22Rv1 (cell line): ENCODE results near the gene BIN1.

Experiments used
- H3K27ac ChIP-seq: fragments of 450-650 bp; 2 replicates; pipeline ENCODE4 v1.5.1; 2017
- ZFX ChIP-seq: fragments of 450-650 bp; IDR thresholded peaks from 2 replicates; pipeline ENCODE4 v1.6.1; 2017; ENCODE audit warnings: antibody characterized with exemption, borderline replicate concordance
- TF ChIP-seq, protein P1 (sequence below): fragments of 450-650 bp; IDR thresholded peaks from 2 replicates; pipeline ENCODE4 v1.5.1; 2017; ENCODE audit warnings: mild to moderate bottlenecking

Gene BIN1

DNA sequence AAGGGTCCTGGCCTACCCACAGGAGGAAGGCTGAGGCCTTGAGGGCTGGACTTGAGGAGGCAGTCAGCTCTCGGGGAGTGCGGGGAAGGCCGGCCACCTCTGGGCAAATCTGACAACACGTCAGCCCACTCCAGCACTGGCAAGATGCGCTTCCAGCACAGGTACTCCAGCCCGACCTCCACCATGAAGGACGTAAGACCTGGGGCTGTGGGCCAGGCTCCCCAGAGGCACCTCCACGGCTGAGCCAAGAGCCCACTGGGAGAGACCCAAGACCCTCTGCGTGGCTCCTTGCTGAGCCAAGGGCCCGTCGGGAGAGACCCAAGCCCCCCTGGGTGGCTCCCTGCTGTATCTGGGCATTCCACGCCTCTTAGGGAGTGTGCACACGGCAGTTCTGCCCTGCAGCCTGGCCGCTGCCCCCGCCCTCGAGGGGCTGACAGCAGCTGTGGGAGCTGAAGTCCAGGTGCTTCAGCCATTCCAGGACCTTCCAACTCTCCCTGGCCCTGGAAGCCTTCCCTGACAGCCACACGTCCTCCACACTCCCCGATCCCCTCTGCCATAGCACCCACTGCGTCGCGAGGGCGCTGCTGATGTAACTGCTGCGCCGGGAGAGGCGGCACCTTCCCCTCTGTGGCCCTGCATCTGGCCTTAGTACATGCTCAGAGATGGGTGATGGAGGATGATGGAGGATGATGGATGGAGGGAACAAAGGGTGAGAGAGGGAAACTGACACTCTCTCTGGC, 50.2 kb downstream of the BIN1 start:
- no peak overlapping the region for H3K27ac ChIP-seq
- TF ChIP-seq, protein P1, sequence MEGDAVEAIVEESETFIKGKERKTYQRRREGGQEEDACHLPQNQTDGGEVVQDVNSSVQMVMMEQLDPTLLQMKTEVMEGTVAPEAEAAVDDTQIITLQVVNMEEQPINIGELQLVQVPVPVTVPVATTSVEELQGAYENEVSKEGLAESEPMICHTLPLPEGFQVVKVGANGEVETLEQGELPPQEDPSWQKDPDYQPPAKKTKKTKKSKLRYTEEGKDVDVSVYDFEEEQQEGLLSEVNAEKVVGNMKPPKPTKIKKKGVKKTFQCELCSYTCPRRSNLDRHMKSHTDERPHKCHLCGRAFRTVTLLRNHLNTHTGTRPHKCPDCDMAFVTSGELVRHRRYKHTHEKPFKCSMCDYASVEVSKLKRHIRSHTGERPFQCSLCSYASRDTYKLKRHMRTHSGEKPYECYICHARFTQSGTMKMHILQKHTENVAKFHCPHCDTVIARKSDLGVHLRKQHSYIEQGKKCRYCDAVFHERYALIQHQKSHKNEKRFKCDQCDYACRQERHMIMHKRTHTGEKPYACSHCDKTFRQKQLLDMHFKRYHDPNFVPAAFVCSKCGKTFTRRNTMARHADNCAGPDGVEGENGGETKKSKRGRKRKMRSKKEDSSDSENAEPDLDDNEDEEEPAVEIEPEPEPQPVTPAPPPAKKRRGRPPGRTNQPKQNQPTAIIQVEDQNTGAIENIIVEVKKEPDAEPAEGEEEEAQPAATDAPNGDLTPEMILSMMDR, result no peak
- no peak for TF ChIP-seq ZFX

DNA sequence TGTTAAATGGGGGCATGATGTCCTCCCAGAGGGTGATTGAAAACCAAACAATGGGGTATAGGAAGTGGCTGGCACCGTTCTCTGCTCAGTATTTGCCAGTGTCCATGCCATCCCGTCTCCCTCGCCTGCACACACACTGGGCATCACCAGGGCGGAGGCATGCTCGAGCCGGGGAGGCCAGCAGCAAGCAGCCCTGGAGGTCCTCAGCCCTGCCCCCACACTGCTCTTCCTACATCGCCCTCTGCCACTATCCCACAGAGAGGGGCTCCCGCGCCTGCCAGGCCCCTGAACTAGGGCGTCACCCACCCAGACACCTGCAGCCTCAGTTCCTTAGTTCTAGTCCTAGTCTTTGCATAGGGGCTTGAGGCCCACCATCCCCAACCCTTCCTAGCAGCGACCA, 50.9 kb downstream of the BIN1 start:
- no peak for TF ChIP-seq ZFX
- TF ChIP-seq, protein P1, result no peak
- H3K27ac ChIP-seq, result no peak overlapping the region

DNA sequence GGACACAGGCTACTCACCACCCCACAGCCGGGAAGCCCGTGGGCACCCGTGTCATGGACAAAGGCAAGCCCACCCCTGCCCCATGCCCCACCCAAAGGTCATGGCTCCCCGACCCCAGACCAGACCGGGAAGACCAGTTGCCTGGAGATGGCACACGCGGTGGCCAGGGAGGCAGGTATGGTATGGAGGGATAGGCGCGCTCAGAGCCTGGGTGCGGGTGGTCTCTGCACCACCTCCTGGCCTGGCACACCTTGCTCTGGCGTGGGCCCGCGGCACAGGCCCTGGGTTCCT, 51.2 kb downstream of the BIN1 start:
- no peak overlapping the region for H3K27ac ChIP-seq
- TF ChIP-seq ZFX, result no peak
- TF ChIP-seq, protein P1, result no peak

DNA sequence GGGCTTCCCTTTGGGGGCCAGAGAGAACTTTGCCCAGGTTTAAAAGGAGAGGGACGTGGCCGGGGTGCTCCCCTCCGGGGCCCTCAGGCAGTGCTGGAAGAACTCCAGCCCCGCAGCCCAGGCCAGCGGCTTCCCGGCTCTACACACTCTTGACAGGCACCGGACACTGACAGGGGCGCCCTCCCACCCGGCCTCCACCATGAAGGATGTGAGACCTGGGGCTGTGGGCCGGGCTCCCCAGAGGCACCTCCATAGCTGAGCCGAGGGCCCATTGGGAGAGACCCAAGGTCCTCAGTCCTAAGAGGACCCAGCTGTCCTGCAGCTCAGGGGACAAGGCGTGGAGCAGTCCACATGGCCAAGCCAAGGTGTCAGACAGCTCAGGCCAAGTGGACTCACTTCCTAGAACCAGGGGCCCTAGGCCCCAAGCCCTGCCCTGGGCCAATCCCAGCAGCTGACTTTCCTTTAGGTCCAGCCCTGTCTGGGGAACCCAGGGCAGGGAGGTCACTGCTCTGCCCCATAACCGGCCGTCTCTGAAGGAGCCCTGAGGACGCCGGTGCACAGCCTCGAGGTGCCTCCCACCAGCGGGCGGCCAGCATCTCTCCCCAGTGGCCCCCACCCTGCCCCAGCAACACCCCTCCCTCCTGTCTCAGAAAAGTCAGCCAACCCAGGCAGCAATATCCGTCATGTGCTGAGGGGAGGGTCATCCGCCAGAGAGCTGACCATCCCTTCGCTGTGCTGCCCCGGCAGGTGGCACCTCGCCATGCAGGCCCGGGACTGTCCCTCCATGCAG, 51.8 kb downstream of the BIN1 start:
- no peak overlapping the region for H3K27ac ChIP-seq
- TF ChIP-seq, protein P1, result no peak
- no peak for TF ChIP-seq ZFX

DNA sequence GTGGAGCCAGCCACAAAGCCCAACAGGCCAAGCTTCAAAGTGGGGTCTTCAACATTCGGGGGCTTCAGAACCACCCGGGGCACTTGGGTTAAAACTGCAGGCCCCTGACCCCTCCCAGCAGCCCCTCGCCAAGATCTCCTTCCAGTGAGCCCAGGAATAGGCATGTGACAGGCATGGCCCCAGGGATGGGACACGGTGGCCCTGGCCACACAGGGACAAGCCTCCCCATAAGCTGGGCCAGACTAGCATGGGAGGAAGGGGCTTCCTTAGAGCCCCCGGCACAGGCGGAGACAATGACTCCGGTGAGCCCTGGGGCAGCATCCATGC, 52.4 kb downstream of the BIN1 start:
- TF ChIP-seq ZFX, result no peak
- TF ChIP-seq, protein P1, result no peak
- no peak overlapping the region for H3K27ac ChIP-seq

DNA sequence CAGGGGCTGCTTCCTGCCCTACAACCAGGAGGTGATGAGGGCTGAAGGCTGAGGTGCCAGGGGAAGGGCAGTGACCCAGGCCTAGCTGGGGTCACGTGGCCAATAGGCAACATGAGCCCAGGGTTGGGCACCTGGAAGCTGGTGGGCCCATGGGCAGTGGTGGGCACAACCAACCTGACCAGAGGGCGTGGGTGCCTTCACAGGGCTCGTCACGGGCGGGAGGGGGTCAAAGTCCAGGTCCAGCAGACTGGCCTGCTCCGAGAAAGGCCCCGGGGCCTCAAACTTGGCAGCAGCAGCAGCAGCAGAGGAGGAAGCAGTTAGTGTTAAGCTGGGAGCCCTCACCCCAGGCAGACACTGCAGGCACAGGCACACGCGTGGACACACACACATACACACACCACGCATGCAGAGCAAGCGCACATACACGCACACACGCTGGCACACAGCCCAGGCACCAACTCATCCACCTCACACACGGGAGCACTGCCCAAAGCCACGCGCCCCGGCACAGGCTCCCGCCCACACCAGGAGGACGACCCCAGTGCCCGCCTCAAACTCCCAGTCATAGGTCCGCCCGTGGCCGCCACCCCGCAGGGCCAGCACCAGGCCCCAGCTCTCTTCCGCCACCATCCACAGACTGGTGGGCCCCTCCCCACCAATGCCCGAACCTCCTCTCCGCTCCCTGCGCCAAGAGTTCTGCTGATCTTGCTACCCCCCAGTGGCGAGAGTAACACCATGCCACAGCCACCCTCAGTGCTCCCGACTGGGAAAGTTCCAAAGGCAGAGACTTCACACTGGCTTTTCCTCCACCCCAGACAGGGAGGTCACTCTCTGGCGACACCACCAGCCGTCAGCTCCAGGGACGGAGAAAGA, 53.0 kb downstream of the BIN1 start:
- no peak overlapping the region for H3K27ac ChIP-seq

More for the DNA sequence above, 53.0 kb downstream of the BIN1 start:
- TF ChIP-seq, protein P1, result no peak
- TF ChIP-seq ZFX, result no peak
